GM13976 (cell line): ENCODE results near the gene IGFALS.
A peak's percentile ranks its signal among the peaks of the same experiment; 100 is the strongest.

ENCODE experiments used
- DNase-seq: peaks from one replicate; pipeline ENCODE4 v3.0.0; 2012; ENCODE audit warnings: low spot score
- CTCF ChIP-seq: IDR thresholded peaks from 2 replicates; pipeline ENCODE4 v1.5.1; 2012; ENCODE audit warnings: borderline replicate concordance, mild to moderate bottlenecking; ENCODE audit not compliant: insufficient read depth; ENCODE audit errors: extremely low read depth, missing control alignments, control extremely low read depth
- in situ Hi-C: fragments of 300-500 bp; cut with MboI; formaldehyde crosslinking; loops from one replicate; pipeline ENCODE4 v1.12.0; 2022; ENCODE audit warnings: low sequenced_read_pairs, mixed read lengths, inconsistent platforms; ENCODE audit not compliant: unreplicated experiment

IGFALS gene

GRCh38 chr16:1773703-1774447 lies 19.6 kb downstream of the IGFALS start:
- no peak for TF ChIP-seq CTCF
- in situ Hi-C loops: no loop called here
- no peak for DNase-seq

GRCh38 chr16:1772908-1773702 lies 20.4 kb downstream of the IGFALS start, which contains the start of gene MRPS34:
Gene MRPS34 (minus strand): TSS chr16:1773134. CDS start chr16:1773119, 15 bp downstream.
- TF ChIP-seq CTCF: peak; percentile 90
- in situ Hi-C loops: no loop called here

GRCh38 chr16:1772362-1772907 lies 21.1 kb downstream of the IGFALS start, which contains the start of gene EME2:
Gene EME2 (plus strand): TSS chr16:1772810. CDS start chr16:1773228, 418 bp downstream.
- no peak for DNase-seq
- no peak for TF ChIP-seq CTCF
- in situ Hi-C loops: no loop called here

More at GRCh38 chr16:1772908-1773702, 20.4 kb downstream of the IGFALS start, which contains the start of gene MRPS34:
- peak; percentile 89 for DNase-seq

GRCh38 chr16:1771864-1772361 lies 21.6 kb downstream of the IGFALS start:
- TF ChIP-seq CTCF: no peak
- DNase-seq: no peak
- in situ Hi-C loops: no loop called here

GRCh38 chr16:1771188-1771863 lies 22.2 kb downstream of the IGFALS start, which contains the start of gene NME3:
Gene NME3 (minus strand): TSS chr16:1771543. CDS start chr16:1771534, 9 bp downstream.
- in situ Hi-C loops: no loop called here
- TF ChIP-seq CTCF: no peak
- DNase-seq: peak; percentile 91
